HG02642 (cell line): ENCODE data around the gene ARPC2.
A peak's percentile ranks its signal among the peaks of the same experiment; 100 is the strongest.
"Not testable (repeated sequence)": the region's sequence is repeated elsewhere in the genome, so short reads cannot be mapped to it uniquely, and the experiment has no call there.

Source experiments
- ATAC-seq: cut with Tn5 transposase; IDR thresholded peaks from one replicate; pipeline ENCODE4 v1.9.1; 2021; ENCODE audit warnings: mild to moderate bottlenecking; ENCODE audit not compliant: unreplicated experiment, poor library complexity

Gene ARPC2

GRCh38 chr2:218216674-218217359 lies at the start of gene ARPC2:
ARPC2 (plus strand) TSS chr2:218217189; CDS start chr2:218217471, 282 bp downstream.
- ATAC-seq = peak; percentile 73

- ATAC-seq = no peak
Measured at GRCh38 chr2:218168016-218168415, 49.0 kb upstream of the ARPC2 start.

- ATAC-seq = peak; percentile 65
Measured at GRCh38 chr2:218168635-218169462, 48.1 kb upstream of the ARPC2 start.

- no peak for ATAC-seq
Measured at GRCh38 chr2:218169757-218170546, 47.0 kb upstream of the ARPC2 start.

GRCh38 chr2:218171744-218172143 lies 45.2 kb upstream of the ARPC2 start:
- not testable (repeated sequence) for ATAC-seq

GRCh38 chr2:218172845-218173244 lies 44.1 kb upstream of the ARPC2 start:
- no peak for ATAC-seq

- ATAC-seq = no peak
Measured at GRCh38 chr2:218179782-218180181, 37.2 kb upstream of the ARPC2 start.

- ATAC-seq = no peak
Measured at GRCh38 chr2:218180467-218181114, 36.4 kb upstream of the ARPC2 start.

GRCh38 chr2:218184331-218184730 lies 32.7 kb upstream of the ARPC2 start:
- no peak for ATAC-seq

- no peak for ATAC-seq
Measured at GRCh38 chr2:218186355-218186766, 30.6 kb upstream of the ARPC2 start.

- no peak for ATAC-seq
Measured at GRCh38 chr2:218186876-218187275, 30.1 kb upstream of the ARPC2 start.

- ATAC-seq = no peak
Measured at GRCh38 chr2:218187296-218188015, 29.5 kb upstream of the ARPC2 start.

GRCh38 chr2:218188528-218188927 lies 28.5 kb upstream of the ARPC2 start:
- no peak for ATAC-seq

- no peak for ATAC-seq
Measured at GRCh38 chr2:218192902-218193430, 24.0 kb upstream of the ARPC2 start.

GRCh38 chr2:218193701-218194100 lies 23.3 kb upstream of the ARPC2 start:
- ATAC-seq = no peak

GRCh38 chr2:218194880-218195279 lies 22.1 kb upstream of the ARPC2 start:
- no peak for ATAC-seq

- no peak for ATAC-seq
Measured at GRCh38 chr2:218196974-218197373, 20.0 kb upstream of the ARPC2 start.

- ATAC-seq = no peak
Measured at GRCh38 chr2:218202266-218202665, 14.7 kb upstream of the ARPC2 start.

- ATAC-seq = no peak
Measured at GRCh38 chr2:218209078-218209477, 7.9 kb upstream of the ARPC2 start.
